Neural cell (in vitro differentiated cells): ENCODE results near the gene THADA. TPM values are rescaled to one million over a fixed set of nuclear protein-coding genes. Genes with fewer than 3 reads are reported as not detected.

ENCODE experiments used
- H2AFZ ChIP-seq: fragments of 200-600, 300-800 bp; sonication (generic), shearing (Covaris generic); 2 replicates; pipeline ENCODE4 v1.6.0; 2014; ENCODE audit warnings: low read depth, mild to moderate bottlenecking, antibody characterized with exemption, low read length, moderate library complexity
- H3F3A ChIP-seq: fragments of 200-600 bp; shearing (Covaris generic); 2 replicates; pipeline ENCODE4 v1.6.1; 2016; ENCODE audit warnings: mild to moderate bottlenecking, moderate library complexity, mixed read lengths, antibody characterized with exemption, low read length; ENCODE audit not compliant: insufficient read depth, poor library complexity, severe bottlenecking
- H3K27ac ChIP-seq: fragments of 200-600, 300-800 bp; sonication (generic), shearing (Covaris generic); 2 replicates; pipeline ENCODE4 v1.5.1; 2014; ENCODE audit warnings: mild to moderate bottlenecking, low read length, moderate library complexity
- H3K27me3 ChIP-seq: fragments of 300-800, 200-600 bp; sonication (generic), shearing (Covaris generic); 2 replicates; pipeline ENCODE4 v1.6.0; 2014; ENCODE audit warnings: mild to moderate bottlenecking, low read depth, low read length, moderate library complexity; ENCODE audit not compliant: insufficient read depth
- H3K36me3 ChIP-seq: fragments of 300-800, 200-600 bp; sonication (generic), shearing (Covaris generic); 2 replicates; pipeline ENCODE4 v1.5.1; 2014; ENCODE audit warnings: mild to moderate bottlenecking, antibody characterized with exemption, low read length, moderate library complexity; ENCODE audit not compliant: insufficient read depth
- H3K4me2 ChIP-seq: fragments of 300-800, 200-600 bp; sonication (generic), shearing (Covaris generic); 2 replicates; pipeline ENCODE4 v1.6.0; 2014; ENCODE audit warnings: mild to moderate bottlenecking, low read length
- H3K4me3 ChIP-seq: fragments of 300-800, 200-600 bp; sonication (generic), shearing (Covaris generic); 2 replicates; pipeline ENCODE4 v1.5.1; 2014; ENCODE audit warnings: mild to moderate bottlenecking, low read length, moderate library complexity
- H3K79me2 ChIP-seq: fragments of 200-600 bp; shearing (Covaris generic); replicated peaks from 2 replicates; pipeline ENCODE4 v1.6.0; 2014; ENCODE audit warnings: mild to moderate bottlenecking, low read length, moderate library complexity; ENCODE audit not compliant: insufficient read depth
- H3K9ac ChIP-seq: fragments of 300-800, 200-600 bp; sonication (generic), shearing (Covaris generic); 2 replicates; pipeline ENCODE4 v1.6.1; 2016; ENCODE audit warnings: mild to moderate bottlenecking, low read length, mixed read lengths
- H3K9me2 ChIP-seq: fragments of 200-600 bp; shearing (Covaris generic); 2 replicates; pipeline ENCODE4 v1.6.1; 2016; ENCODE audit warnings: mild to moderate bottlenecking, low read length, mixed read lengths; ENCODE audit not compliant: insufficient read depth
- H3K9me3 ChIP-seq: fragments of 200-600, 300-800 bp; sonication (generic), shearing (Covaris generic); 2 replicates; pipeline ENCODE4 v1.6.1; 2016; ENCODE audit warnings: mild to moderate bottlenecking, mixed run types, low read length, moderate library complexity, mixed read lengths
- H4K20me1 ChIP-seq: fragments of 200-600 bp; shearing (Covaris generic); 2 replicates; pipeline ENCODE4 v1.6.1; 2016; ENCODE audit warnings: mild to moderate bottlenecking, mixed run types; ENCODE audit not compliant: insufficient read depth
- CTCF ChIP-seq: fragments of 450-650 bp; IDR thresholded peaks from 2 replicates; pipeline ENCODE4 v1.5.1; 2014; ENCODE audit warnings: antibody characterized with exemption, mild to moderate bottlenecking, moderate library complexity; ENCODE audit not compliant: poor library complexity, severe bottlenecking
- EP300 ChIP-seq: fragments of 450-650 bp; conservative IDR thresholded peaks from 2 replicates; pipeline ENCODE4 v1.6.1; 2014; ENCODE audit warnings: antibody characterized with exemption, mild to moderate bottlenecking, moderate library complexity; ENCODE audit not compliant: poor library complexity, severe bottlenecking
- EZH2 ChIP-seq: fragments of 200-600, 300-800 bp; shearing (Covaris generic), sonication (generic); IDR thresholded peaks from 2 replicates; pipeline ENCODE4 v1.6.1; 2014; ENCODE audit warnings: antibody characterized with exemption, low read length, borderline replicate concordance, mild to moderate bottlenecking; ENCODE audit not compliant: insufficient read depth, poor library complexity, severe bottlenecking
- MXI1 ChIP-seq: fragments of 450-650 bp; conservative IDR thresholded peaks from 2 replicates; pipeline ENCODE4 v1.6.1; 2014; ENCODE audit warnings: antibody characterized with exemption, mild to moderate bottlenecking; ENCODE audit not compliant: poor library complexity, severe bottlenecking
- POLR2AphosphoS5 ChIP-seq: IDR thresholded peaks from 2 replicates; pipeline ENCODE4 v1.6.1; 2012
- RAD21 ChIP-seq: fragments of 450-650 bp; conservative IDR thresholded peaks from 2 replicates; pipeline ENCODE4 v1.6.1; 2014; ENCODE audit warnings: antibody characterized with exemption, mild to moderate bottlenecking, moderate library complexity
- REST ChIP-seq: IDR thresholded peaks from 2 replicates; pipeline ENCODE4 v1.6.1; 2012; ENCODE audit warnings: borderline replicate concordance
- SMC3 ChIP-seq: fragments of 450-650 bp; conservative IDR thresholded peaks from 2 replicates; pipeline ENCODE4 v1.6.1; 2014; ENCODE audit warnings: antibody characterized with exemption, mild to moderate bottlenecking, moderate library complexity; ENCODE audit not compliant: poor library complexity
- TAF1 ChIP-seq: IDR thresholded peaks from 2 replicates; pipeline ENCODE4 v1.6.1; 2012; ENCODE audit warnings: low read depth
- polyA minus RNA-seq: library from RNA; depleted of rRNA, polyadenylated mRNA; stranded (reverse); fragments of >200 nt; gene quantifications from 2 replicates; pipeline ENCODE4 v1.2.3, GENCODE V29; 2014
- polyA plus RNA-seq: library from polyadenylated mRNA; depleted of rRNA; stranded (reverse); fragments of >200 nt; gene quantifications from 2 replicates; pipeline ENCODE4 v1.2.3, GENCODE V29; 2014

Gene THADA
- polyA plus RNA-seq = 8.5 and 8.9 TPM in 2 replicates
- 34.1 and 41.6 TPM in 2 replicates for polyA minus RNA-seq

GRCh38 chr2:43595603-43596412 lies at the start of gene THADA:
TSS of gene THADA (minus strand) at chr2:43596038. CDS start at chr2:43592392, 3,646 bp downstream.
- peak within 1 kb of the TSS; percentile 83 for H3K9ac ChIP-seq
- TF ChIP-seq EP300 (no peak), SMC3 (peak; percentile 32), MXI1 (peak; percentile 99), EZH2 (no peak), RAD21 (peak; percentile 26), CTCF (no peak), TAF1 (peak; percentile 86), REST (peak; percentile 80), POLR2AphosphoS5 (peak; percentile 97)

GRCh38 chr2:43643680-43644079 lies 47.8 kb upstream of the THADA start:
- Histone ChIP-seq H3K9me3 (no peaks in the 10 kb centered on the region), H3K27me3 (peaks cover under 1% of the 10 kb centered on the region), H3K4me2 (no peak overlapping the region), H3K9ac (no peak overlapping the region), H3K9me2 (no peaks in the 10 kb centered on the region), H3K36me3 (no peaks in the 10 kb centered on the region), H3K27ac (no peak overlapping the region), H2AFZ (no peak overlapping the region), H3F3A (no peaks in the 10 kb centered on the region), H4K20me1 (no peaks in the 10 kb centered on the region), H3K79me2 (no peaks in the 10 kb centered on the region), H3K4me3 (no peak overlapping the region)
- TF ChIP-seq RAD21 (no peak), POLR2AphosphoS5 (no peak), SMC3 (no peak), EZH2 (no peak), MXI1 (no peak), TAF1 (no peak), CTCF (no peak), REST (no peak), EP300 (no peak)

More at GRCh38 chr2:43595603-43596412, at the start of gene THADA:
- H3K4me2 ChIP-seq = peak within 1 kb of the TSS; percentile 83
- no peaks in the 10 kb centered on the region for H3K9me3 ChIP-seq
- H2AFZ ChIP-seq = peak within 1 kb of the TSS; percentile 98
- H3K4me3 ChIP-seq = peak within 1 kb of the TSS; percentile 85
- no peaks in the 10 kb centered on the region for H3K36me3 ChIP-seq
- H3K79me2 ChIP-seq = peaks cover 9% of the 10 kb centered on the region
- H3K9me2 ChIP-seq = no peaks in the 10 kb centered on the region
- H3K27ac ChIP-seq = peak within 1 kb of the TSS; percentile 89
- H4K20me1 ChIP-seq = no peaks in the 10 kb centered on the region
- H3K27me3 ChIP-seq = no peaks in the 10 kb centered on the region
- peaks cover 4% of the 10 kb centered on the region for H3F3A ChIP-seq
